ENCODE measurements around the gene KLF1.

Gene KLF1

DNA sequence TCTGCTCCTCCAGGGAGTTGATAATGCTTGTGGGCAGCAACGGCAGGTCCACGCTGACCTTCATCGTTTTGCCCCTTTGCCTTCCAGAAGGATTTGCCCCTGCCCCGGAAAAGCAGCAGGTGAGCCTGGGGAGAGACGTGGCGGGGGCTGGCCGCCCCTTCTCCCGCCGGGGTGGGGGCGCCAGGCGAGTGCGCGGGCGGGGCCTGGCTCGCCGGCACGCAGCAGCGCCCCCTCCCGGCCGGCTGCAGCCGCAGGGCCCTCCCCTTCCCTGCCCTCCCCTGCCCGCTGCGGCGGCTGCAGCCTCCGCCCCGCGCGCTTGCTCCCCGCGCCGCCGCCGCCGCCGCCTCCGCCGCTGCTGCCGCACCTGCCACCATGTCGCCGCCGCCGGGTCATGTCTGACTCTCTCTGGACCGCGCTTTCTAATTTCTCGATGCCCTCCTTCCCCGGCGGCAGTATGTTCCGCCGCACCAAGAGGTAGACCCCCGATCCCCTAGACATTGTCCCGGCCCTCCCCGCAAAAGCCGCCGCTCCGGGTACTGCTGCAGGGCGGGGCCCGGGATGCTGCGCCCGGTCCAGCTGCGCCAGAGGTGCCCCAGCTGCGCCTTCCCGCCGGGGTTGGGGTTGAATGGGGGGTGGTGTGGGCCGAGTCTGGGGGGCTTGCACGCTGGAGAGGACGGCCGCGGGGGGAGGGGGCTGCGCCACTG is 48.7 kb downstream of the KLF1 start, which contains the start of gene MAST1:
TSS of gene MAST1 (plus strand) at position 334 of the 704 bp plus-strand sequence. CDS start at position 392, 58 bp downstream.
- TF ChIP-seq ZFX (IDR thresholded peaks at IDR 0.05; ENCODE audit: borderline replicate concordance), result no peak
- TF ChIP-seq, protein P1, sequence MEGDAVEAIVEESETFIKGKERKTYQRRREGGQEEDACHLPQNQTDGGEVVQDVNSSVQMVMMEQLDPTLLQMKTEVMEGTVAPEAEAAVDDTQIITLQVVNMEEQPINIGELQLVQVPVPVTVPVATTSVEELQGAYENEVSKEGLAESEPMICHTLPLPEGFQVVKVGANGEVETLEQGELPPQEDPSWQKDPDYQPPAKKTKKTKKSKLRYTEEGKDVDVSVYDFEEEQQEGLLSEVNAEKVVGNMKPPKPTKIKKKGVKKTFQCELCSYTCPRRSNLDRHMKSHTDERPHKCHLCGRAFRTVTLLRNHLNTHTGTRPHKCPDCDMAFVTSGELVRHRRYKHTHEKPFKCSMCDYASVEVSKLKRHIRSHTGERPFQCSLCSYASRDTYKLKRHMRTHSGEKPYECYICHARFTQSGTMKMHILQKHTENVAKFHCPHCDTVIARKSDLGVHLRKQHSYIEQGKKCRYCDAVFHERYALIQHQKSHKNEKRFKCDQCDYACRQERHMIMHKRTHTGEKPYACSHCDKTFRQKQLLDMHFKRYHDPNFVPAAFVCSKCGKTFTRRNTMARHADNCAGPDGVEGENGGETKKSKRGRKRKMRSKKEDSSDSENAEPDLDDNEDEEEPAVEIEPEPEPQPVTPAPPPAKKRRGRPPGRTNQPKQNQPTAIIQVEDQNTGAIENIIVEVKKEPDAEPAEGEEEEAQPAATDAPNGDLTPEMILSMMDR (IDR thresholded peaks at IDR 0.05), result peak; percentile 98
- H3K27ac ChIP-seq, result 0 out of 2 replicates have a peak within 1 kb of the TSS, but pooled peaks have one; percentile 10

DNA sequence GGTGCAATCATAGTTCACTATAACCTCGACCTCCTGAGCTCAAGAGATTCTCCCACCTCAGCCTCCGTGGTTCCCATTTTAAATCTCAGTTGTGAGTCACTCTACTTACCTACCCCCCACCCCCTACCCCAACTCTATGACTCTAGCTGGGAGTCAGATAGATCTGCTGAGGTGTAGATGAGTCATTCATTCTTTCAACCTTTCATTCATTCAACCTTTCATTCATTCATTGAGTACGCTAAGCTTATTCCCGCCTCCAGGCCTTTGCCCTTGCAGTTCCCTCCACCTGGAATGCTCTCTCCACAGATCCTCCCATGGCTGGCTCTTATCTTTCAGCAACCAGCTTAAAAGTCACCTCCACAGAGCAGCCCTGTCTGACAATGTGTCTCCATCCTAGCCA is 49.8 kb downstream of the KLF1 start:
- TF ChIP-seq, protein P1 (IDR thresholded peaks at IDR 0.05), result no peak
- TF ChIP-seq ZFX (IDR thresholded peaks at IDR 0.05; ENCODE audit: borderline replicate concordance), result no peak
- H3K27ac ChIP-seq, result no peak overlapping the region

GRCh38 chr19:12836529-12836863 is 50.5 kb downstream of the KLF1 start:
- peak overlapping the region; percentile 69 for H3K27ac ChIP-seq

GRCh38 chr19:12834976-12835757 is 51.8 kb downstream of the KLF1 start:
- peak overlapping the region; percentile 69 for H3K27ac ChIP-seq
- TF ChIP-seq, protein P1 (IDR thresholded peaks at IDR 0.05), result no peak
- TF ChIP-seq ZFX (IDR thresholded peaks at IDR 0.05; ENCODE audit: borderline replicate concordance), result no peak

More at GRCh38 chr19:12836529-12836863, 50.5 kb downstream of the KLF1 start:
- TF ChIP-seq, protein P1 (IDR thresholded peaks at IDR 0.05), result no peak
- no peak for TF ChIP-seq ZFX (IDR thresholded peaks at IDR 0.05; ENCODE audit: borderline replicate concordance)

GRCh38 chr19:12834566-12834943 is 52.4 kb downstream of the KLF1 start, which contains the start of gene RTBDN:
TSS of gene RTBDN (minus strand) at chr19:12834579. CDS start at chr19:12829979, 4,600 bp downstream.
- no peak for TF ChIP-seq ZFX (IDR thresholded peaks at IDR 0.05; ENCODE audit: borderline replicate concordance)
- TF ChIP-seq, protein P1 (IDR thresholded peaks at IDR 0.05), result no peak
- H3K27ac ChIP-seq, result peak within 1 kb of the TSS; percentile 69
